ENCODE results near the gene VSTM1.

DNA sequence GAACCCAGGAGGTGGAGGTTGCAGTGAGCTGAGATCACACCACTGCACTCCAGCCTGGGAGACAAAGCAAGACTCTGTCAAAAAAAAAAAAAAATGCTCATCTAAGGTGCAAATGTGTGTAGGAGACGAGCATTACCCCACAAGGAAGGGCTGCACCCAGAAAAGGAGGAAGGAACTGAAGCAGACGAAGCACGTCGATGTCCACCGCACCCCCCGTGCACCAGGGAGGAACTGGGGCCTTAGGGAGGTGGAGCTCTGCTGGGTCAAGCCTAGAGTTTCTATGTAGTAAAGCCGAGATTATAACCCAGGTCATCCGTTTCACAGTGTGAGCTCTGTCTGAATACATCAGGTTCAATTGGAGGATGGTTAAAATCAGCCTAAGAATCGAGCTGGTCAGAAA, 1.1 kb downstream of the VSTM1 start:
- TF ChIP-seq, protein P1, sequence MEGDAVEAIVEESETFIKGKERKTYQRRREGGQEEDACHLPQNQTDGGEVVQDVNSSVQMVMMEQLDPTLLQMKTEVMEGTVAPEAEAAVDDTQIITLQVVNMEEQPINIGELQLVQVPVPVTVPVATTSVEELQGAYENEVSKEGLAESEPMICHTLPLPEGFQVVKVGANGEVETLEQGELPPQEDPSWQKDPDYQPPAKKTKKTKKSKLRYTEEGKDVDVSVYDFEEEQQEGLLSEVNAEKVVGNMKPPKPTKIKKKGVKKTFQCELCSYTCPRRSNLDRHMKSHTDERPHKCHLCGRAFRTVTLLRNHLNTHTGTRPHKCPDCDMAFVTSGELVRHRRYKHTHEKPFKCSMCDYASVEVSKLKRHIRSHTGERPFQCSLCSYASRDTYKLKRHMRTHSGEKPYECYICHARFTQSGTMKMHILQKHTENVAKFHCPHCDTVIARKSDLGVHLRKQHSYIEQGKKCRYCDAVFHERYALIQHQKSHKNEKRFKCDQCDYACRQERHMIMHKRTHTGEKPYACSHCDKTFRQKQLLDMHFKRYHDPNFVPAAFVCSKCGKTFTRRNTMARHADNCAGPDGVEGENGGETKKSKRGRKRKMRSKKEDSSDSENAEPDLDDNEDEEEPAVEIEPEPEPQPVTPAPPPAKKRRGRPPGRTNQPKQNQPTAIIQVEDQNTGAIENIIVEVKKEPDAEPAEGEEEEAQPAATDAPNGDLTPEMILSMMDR (IDR thresholded peaks at IDR 0.05): no peak
- no peak for TF ChIP-seq EP300 (IDR thresholded peaks at IDR 0.05)
- TF ChIP-seq POLR2A (IDR thresholded peaks at IDR 0.05): no peak
- no peak for TF ChIP-seq POLR2AphosphoS5 (IDR thresholded peaks at IDR 0.05)

Measured in upper lobe of left lung (tissue), 4 donors.